SU-DHL-6 (cell line): ENCODE results near the gene POLR3GL.
A peak's percentile ranks its signal among the peaks of the same experiment; 100 is the strongest.

ENCODE experiments used
- H2AFZ ChIP-seq: fragments of 200-600 bp; sonication (generic); 2 replicates; pipeline ENCODE4 v1.6.1; 2014; ENCODE audit warnings: low read depth, mild to moderate bottlenecking, moderate library complexity, mixed read lengths, antibody characterized with exemption, low read length; ENCODE audit not compliant: severe bottlenecking
- H3F3A ChIP-seq: fragments of 200-600 bp; shearing (Covaris generic); 2 replicates; pipeline ENCODE4 v1.6.0; 2016; ENCODE audit warnings: antibody characterized with exemption, mild to moderate bottlenecking; ENCODE audit not compliant: insufficient read depth
- H3K27ac ChIP-seq: fragments of 200-600 bp; sonication (generic); 2 replicates; pipeline ENCODE4 v1.5.1; 2016; ENCODE audit warnings: low read depth, mild to moderate bottlenecking, low read length, moderate library complexity, mixed read lengths
- H3K27me3 ChIP-seq: fragments of 200-600 bp; sonication (generic), shearing (Covaris generic); 2 replicates; pipeline ENCODE4 v1.6.0; 2014; ENCODE audit warnings: mild to moderate bottlenecking, low read length
- H3K36me3 ChIP-seq: fragments of 200-600 bp; sonication (generic); 2 replicates; pipeline ENCODE4 v1.6.1; 2014; ENCODE audit warnings: mild to moderate bottlenecking, low read length, mixed read lengths
- H3K4me2 ChIP-seq: fragments of 300-600, 200-600 bp; shearing (Covaris generic), sonication (generic); 2 replicates; pipeline ENCODE4 v1.6.0; 2014; ENCODE audit warnings: low read length, low read depth, mild to moderate bottlenecking; ENCODE audit not compliant: poor library complexity, severe bottlenecking
- H3K4me3 ChIP-seq: fragments of 200-600 bp; sonication (generic); 2 replicates; pipeline ENCODE4 v1.5.1; 2014; ENCODE audit warnings: antibody characterized with exemption, low read length, mild to moderate bottlenecking, mixed read lengths; ENCODE audit not compliant: insufficient read depth, poor library complexity, severe bottlenecking
- H3K79me2 ChIP-seq: fragments of 200-600 bp; sonication (generic); 2 replicates; pipeline ENCODE4 v1.6.1; 2014; ENCODE audit warnings: mild to moderate bottlenecking, low read length, moderate library complexity; ENCODE audit not compliant: insufficient read depth
- H3K9ac ChIP-seq: fragments of 200-600 bp; sonication (generic); 2 replicates; pipeline ENCODE4 v1.7.0; 2014; ENCODE audit warnings: mild to moderate bottlenecking, low read length
- H3K9me2 ChIP-seq: fragments of 200-600 bp; sonication (generic); replicated peaks from 2 replicates; pipeline ENCODE4 v1.6.1; 2014; ENCODE audit warnings: low read length; ENCODE audit not compliant: insufficient read depth
- H3K9me3 ChIP-seq: fragments of 200-600 bp; sonication (generic); 2 replicates; pipeline ENCODE4 v1.6.1; 2014; ENCODE audit warnings: low read length, mixed read lengths; ENCODE audit not compliant: insufficient read depth
- H4K20me1 ChIP-seq: fragments of 200-600 bp; sonication (generic); 2 replicates; pipeline ENCODE4 v1.6.1; 2014; ENCODE audit warnings: low read depth, mild to moderate bottlenecking, antibody characterized with exemption, low read length, moderate library complexity, mixed read lengths
- CTCF ChIP-seq: fragments of 200-600 bp; sonication (generic); IDR thresholded peaks from one replicate; pipeline ENCODE4 v1.5.1; 2017; ENCODE audit warnings: antibody characterized with exemption, mild to moderate bottlenecking, low read length, moderate library complexity; ENCODE audit not compliant: insufficient read depth, poor library complexity, severe bottlenecking
- EZH2phosphoT487 ChIP-seq: fragments of 200-600 bp; sonication (generic), shearing (Covaris generic); conservative IDR thresholded peaks from 2 replicates; pipeline ENCODE4 v1.6.1; 2018; ENCODE audit warnings: mild to moderate bottlenecking, antibody characterized with exemption, low read length, moderate library complexity, mixed read lengths

Gene POLR3GL

GRCh38 chr1:145962157-145963102 lies 2.1 kb upstream of the POLR3GL start:
- no peaks in the 10 kb centered on the region for H3K9me3 ChIP-seq
- H2AFZ ChIP-seq = no peak overlapping the region
- H3F3A ChIP-seq = peaks cover 25% of the 10 kb centered on the region; the same call in 1 of the 2 replicates
- H3K9ac ChIP-seq = peak overlapping the region; percentile 53; the same call in 1 of the 2 replicates
- TF ChIP-seq CTCF = no peak
- TF ChIP-seq EZH2phosphoT487 = no peak
- no peaks in the 10 kb centered on the region for H3K27me3 ChIP-seq
- no peaks in the 10 kb centered on the region for H3K36me3 ChIP-seq
- no peaks in the 10 kb centered on the region for H4K20me1 ChIP-seq
- no peaks in the 10 kb centered on the region for H3K79me2 ChIP-seq
- peak overlapping the region; percentile 76 for H3K4me2 ChIP-seq
- no peak overlapping the region for H3K27ac ChIP-seq
- no peaks in the 10 kb centered on the region for H3K9me2 ChIP-seq
- H3K4me3 ChIP-seq = peak overlapping the region; percentile 23

DNA sequence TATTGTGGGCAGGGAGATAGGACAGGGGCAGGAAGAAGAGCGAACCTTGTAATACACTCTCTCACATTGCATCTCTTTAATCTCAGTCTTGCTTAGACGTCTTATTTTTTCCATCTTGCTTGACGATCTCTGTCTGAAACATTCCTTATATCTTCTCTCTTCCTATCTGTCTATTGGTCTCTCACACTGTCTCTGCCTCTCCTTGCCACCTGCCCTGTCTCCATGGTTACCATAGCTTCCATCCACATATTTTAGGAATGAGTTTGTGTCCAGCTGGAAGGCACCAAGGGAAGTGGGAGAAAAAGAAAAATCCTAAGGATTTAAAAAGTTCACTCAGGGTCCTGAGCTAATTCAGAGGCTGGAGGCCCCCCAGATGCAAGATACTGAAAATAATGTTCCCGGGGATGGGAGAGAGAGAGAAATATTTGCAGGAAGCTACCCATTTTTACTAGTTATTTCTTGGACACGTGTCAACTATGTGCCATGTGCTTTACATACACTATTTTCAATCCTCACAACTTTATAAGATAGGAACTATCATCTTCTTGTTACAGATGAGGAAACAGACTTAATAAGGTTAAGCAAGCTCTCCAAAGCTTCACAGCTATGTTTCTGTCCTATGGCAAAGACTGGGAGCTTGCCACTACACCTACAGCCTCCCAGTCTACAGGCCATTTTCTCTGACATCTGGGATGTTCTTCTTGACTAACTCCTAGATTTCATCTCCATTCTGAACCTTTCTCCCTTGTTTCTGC lies 1.0 kb upstream of the POLR3GL start:
- peak overlapping the region; percentile 76 for H3K4me2 ChIP-seq
- no peaks in the 10 kb centered on the region for H4K20me1 ChIP-seq
- H3K9me3 ChIP-seq = no peaks in the 10 kb centered on the region
- H3K36me3 ChIP-seq = no peaks in the 10 kb centered on the region
- peak overlapping the region; percentile 65 for H3K9ac ChIP-seq
- peaks cover 25% of the 10 kb centered on the region; the same call in 1 of the 2 replicates for H3F3A ChIP-seq
- no peaks in the 10 kb centered on the region for H3K79me2 ChIP-seq
- TF ChIP-seq EZH2phosphoT487 (no peak), CTCF (no peak)
- H3K27ac ChIP-seq = no peak overlapping the region
- H3K27me3 ChIP-seq = no peaks in the 10 kb centered on the region
- H2AFZ ChIP-seq = no peak overlapping the region
- H3K9me2 ChIP-seq = no peaks in the 10 kb centered on the region
- peak overlapping the region; percentile 71 for H3K4me3 ChIP-seq

GRCh38 chr1:145965119-145965744 lies 742 bp downstream of the POLR3GL start:
- no peak overlapping the region for H3K27ac ChIP-seq
- no peaks in the 10 kb centered on the region for H4K20me1 ChIP-seq
- peak overlapping the region; percentile 71 for H3K4me3 ChIP-seq
- peak overlapping the region; percentile 65 for H3K9ac ChIP-seq
- H3F3A ChIP-seq = peaks cover 11% of the 10 kb centered on the region; the same call in 1 of the 2 replicates
- H3K36me3 ChIP-seq = no peaks in the 10 kb centered on the region
- H3K4me2 ChIP-seq = peak overlapping the region; percentile 76
- TF ChIP-seq EZH2phosphoT487 (no peak), CTCF (no peak)
- peak overlapping the region; percentile 73 for H2AFZ ChIP-seq
- H3K27me3 ChIP-seq = no peaks in the 10 kb centered on the region
- H3K79me2 ChIP-seq = no peaks in the 10 kb centered on the region
- no peaks in the 10 kb centered on the region for H3K9me3 ChIP-seq
- H3K9me2 ChIP-seq = no peaks in the 10 kb centered on the region
